Measurements from ENCODE around the gene FBXW4. TPM values are rescaled to one million over a fixed set of nuclear protein-coding genes. Genes with fewer than 3 reads are reported as not detected.

Gene FBXW4
- total and polyA plus RNA-seq, 9 of the 15 experiments (the other 6 are each of a cell fraction or from before 2014, with no cell fraction given): 1.0 to 10.6 (median 5.4) TPM

DNA sequence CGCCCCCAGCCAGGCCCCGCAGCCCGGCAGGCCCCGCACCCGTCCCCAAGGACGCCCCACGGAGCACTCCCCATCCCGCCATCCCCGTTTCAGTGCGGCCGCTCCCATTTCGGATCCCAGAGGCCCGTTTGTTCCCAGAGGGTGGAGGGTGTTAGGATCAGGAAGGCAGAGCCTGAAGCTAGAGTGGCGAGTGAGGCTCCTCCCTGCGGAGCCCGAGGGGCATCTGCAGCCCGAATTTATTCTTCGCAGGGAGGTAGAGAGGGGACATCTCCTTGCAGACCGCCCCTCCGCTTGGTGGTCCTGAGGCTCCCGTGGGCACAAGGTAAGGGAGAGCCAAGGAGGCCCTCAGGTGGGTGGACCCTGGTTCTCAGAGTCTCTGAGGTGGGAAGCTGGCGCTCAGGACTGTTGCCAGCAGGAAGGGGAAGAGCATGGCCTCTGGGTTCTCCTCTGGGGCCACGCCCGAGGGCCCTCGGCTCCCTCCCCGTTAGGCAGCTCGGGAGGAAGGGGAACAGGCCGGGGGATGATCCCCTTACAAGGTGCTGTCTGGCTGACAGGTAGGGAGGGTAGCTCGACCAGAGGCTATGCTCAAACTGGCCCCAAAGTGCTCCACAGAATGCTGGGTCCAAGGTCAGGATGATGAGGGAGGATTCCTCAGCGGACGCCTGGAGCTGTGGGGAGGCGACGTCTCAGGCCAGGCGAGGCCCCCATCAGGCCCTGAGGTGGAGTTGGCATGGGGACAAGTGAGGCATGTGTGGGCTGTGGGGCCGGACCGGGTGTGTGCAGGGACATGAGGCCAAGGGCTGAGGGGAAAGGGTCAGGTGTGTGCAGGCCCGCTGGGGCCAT lies 124.3 kb downstream of the FBXW4 start:
- Histone ChIP-seq H3K36me3 (ENCODE audit: control insufficient read depth, insufficient read depth, low read length) (no peaks in the 10 kb centered on the region), H3K9ac (ENCODE audit: insufficient read depth in 1 of 2, low read depth in 2 of 2, low read length in 2 of 2) (peak overlapping the region; percentile 26 to 74; a peak in 3 of 4 replicates), H3K27me3 (ENCODE audit: control insufficient read depth in 2 of 2, insufficient read depth in 2 of 2, low read length in 2 of 2) (no peaks in the 10 kb centered on the region), H3K9me1 (ENCODE audit: control insufficient read depth, insufficient read depth, low read length) (peaks cover 9% of the 10 kb centered on the region), H3K4me3 (peak overlapping the region; percentile 54), H3K4me1 (replicated peaks in 1 of 2; ENCODE audit: control insufficient read depth in 2 of 2, insufficient read depth in 2 of 2, low read length in 2 of 2) (peaks cover 25 to 53% of the 10 kb centered on the region in 2 experiments), H3K4me2 (ENCODE audit: insufficient read depth, low read length) (peak overlapping the region; percentile 78), H3K79me2 (ENCODE audit: control insufficient read depth, insufficient read depth, low read length) (no peaks in the 10 kb centered on the region), H3K9me3 (replicated peaks; ENCODE audit: control insufficient read depth, insufficient read depth, low read depth, low read length) (no peaks in the 10 kb centered on the region; the same call in 1 of the 2 replicates), H3K27ac (ENCODE audit: extremely low read depth, low read depth, low read length) (no peak overlapping the region), H4K20me1 (replicated peaks; ENCODE audit: control insufficient read depth, insufficient read depth, low read length) (no peaks in the 10 kb centered on the region; the same call in 1 of the 2 replicates), H2AFZ (ENCODE audit: low read depth, low read length) (peak overlapping the region; percentile 94)
- ATAC-seq: peak; percentile 30
- WGBS (ENCODE audit: insufficient coverage, low coverage, missing lambda C conversion rate): 15% methylated on average over 25 of the region's 37 CpGs
- no TSS peak for BruUV-seq (replicated peaks)
- CTCF ChIA-PET (ENCODE audit: low intra/inter-chr PET ratio): interaction anchor here (0.5 to 1.8 kb wide), 8 partner anchors 75 to 578 kb away, joined by 3 to 8 read pairs (median 4); no protein-coding TSS in a partner anchor
- FAIRE-seq: no peak
- TF ChIP-seq CXXC5 (CRISPR knock-in tag; IDR thresholded peaks at IDR 0.05): no peak
- TF ChIP-seq, protein P1, sequence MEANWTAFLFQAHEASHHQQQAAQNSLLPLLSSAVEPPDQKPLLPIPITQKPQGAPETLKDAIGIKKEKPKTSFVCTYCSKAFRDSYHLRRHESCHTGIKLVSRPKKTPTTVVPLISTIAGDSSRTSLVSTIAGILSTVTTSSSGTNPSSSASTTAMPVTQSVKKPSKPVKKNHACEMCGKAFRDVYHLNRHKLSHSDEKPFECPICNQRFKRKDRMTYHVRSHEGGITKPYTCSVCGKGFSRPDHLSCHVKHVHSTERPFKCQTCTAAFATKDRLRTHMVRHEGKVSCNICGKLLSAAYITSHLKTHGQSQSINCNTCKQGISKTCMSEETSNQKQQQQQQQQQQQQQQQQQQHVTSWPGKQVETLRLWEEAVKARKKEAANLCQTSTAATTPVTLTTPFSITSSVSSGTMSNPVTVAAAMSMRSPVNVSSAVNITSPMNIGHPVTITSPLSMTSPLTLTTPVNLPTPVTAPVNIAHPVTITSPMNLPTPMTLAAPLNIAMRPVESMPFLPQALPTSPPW (CRISPR knock-in tag; IDR thresholded peaks at IDR 0.05): 0 out of 2 replicates have a peak, but pooled peaks have one; percentile 4
- in situ Hi-C loops (cut with MboI) (loop anchor here (5.0 kb wide), 1 partner anchor 358 kb away; no protein-coding TSS in a partner anchor), intact Hi-C loops (cut with micrococcal nuclease) (loop anchor here (1.0 to 10.0 kb wide), 3 partner anchors 75 to 269 kb away; no protein-coding TSS in a partner anchor)
- POLR2A ChIA-PET: interaction anchor here (0.6 to 0.7 kb wide), 4 partner anchors 16 to 388 kb away, joined by 3 to 4 read pairs (median 3); no protein-coding TSS in a partner anchor
- no peak for DNase-seq (ENCODE audit: extremely low read depth in 1 of 4, low spot score in 3 of 4)

Data from K562 (cell line).